SK-N-SH (cell line): ENCODE measurements around the gene C1orf52. TPM values are rescaled to one million over a fixed set of nuclear protein-coding genes. Genes with fewer than 3 reads are reported as not detected.

Experiments
- CTCF ChIA-PET: fragments of 300-600, 350-600 bp; formaldehyde crosslinking; extraction: SDS; loops from one replicate; lab custom pipeline; 2021; lab: Yijun Ruan, JAX
- POLR2A ChIA-PET: fragments of 350-600 bp; sonication (Branson Sonifier 250); formaldehyde crosslinking; extraction: SDS; loops from one replicate; lab custom pipeline; 2020; ENCODE audit warnings: antibody characterized with exemption, inconsistent platforms; lab: Yijun Ruan, JAX
- DNase-seq: peaks from one replicate; pipeline ENCODE4 v3.0.0; 2012
- H2AFZ ChIP-seq: fragments of 200-600 bp; sonication (generic); 2 replicates; pipeline ENCODE4 v1.8.1; 2016; ENCODE audit warnings: antibody characterized with exemption, mild to moderate bottlenecking, low read depth
- H3F3A ChIP-seq: fragments of 200-600 bp; sonication (generic); replicated peaks from 2 replicates; pipeline ENCODE3; 2016; ENCODE audit warnings: antibody characterized with exemption, mild to moderate bottlenecking; ENCODE audit not compliant: insufficient read depth
- H3K27ac ChIP-seq, 2 experiments: fragments of 200-500 bp in 1 of 2; fragments of 200-600 bp in 1 of 2; sonication (Bioruptor generic) in 1 of 2; sonication (generic), shearing (Covaris generic) in 1 of 2; 2 replicates each; pipeline versions ENCODE4 v1.5.1 to v1.6.1; 2014 to 2016; ENCODE audit warnings: low read depth in 2 of 2, inconsistent platforms in 1 of 2, low read length in 1 of 2, mild to moderate bottlenecking in 1 of 2, mixed read lengths in 1 of 2
- H3K27me3 ChIP-seq: fragments of 200-600 bp; sonication (generic), shearing (Covaris generic); 2 replicates; pipeline ENCODE4 v1.6.1; 2016; ENCODE audit warnings: mixed run types; ENCODE audit not compliant: insufficient read depth
- H3K36me3 ChIP-seq, 2 experiments: fragments of 200-500 bp in 1 of 2; fragments of 200-600 bp in 1 of 2; sonication (Bioruptor generic) in 1 of 2; sonication (generic) in 1 of 2; replicated peaks in 1 of 2; 2 replicates each; pipeline versions ENCODE3 to v1.5.1; 2014 to 2016; ENCODE audit warnings: low read length in 1 of 2, mild to moderate bottlenecking in 1 of 2; ENCODE audit not compliant: insufficient read depth in 2 of 2, control insufficient read depth in 1 of 2
- H3K4me1 ChIP-seq, 2 experiments: fragments of 200-500 bp in 1 of 2; fragments of 200-600 bp in 1 of 2; sonication (Bioruptor generic) in 1 of 2; sonication (generic), shearing (Covaris generic) in 1 of 2; 2 replicates each; pipeline versions ENCODE4 v1.5.1 to v1.6.1; 2014 to 2016; ENCODE audit warnings: low read depth in 1 of 2, low read length in 1 of 2, mixed run types in 1 of 2; ENCODE audit not compliant: insufficient read depth in 2 of 2, control insufficient read depth in 1 of 2
- H3K4me2 ChIP-seq: fragments of 200-600 bp; sonication (generic), shearing (Covaris generic); 2 replicates; pipeline ENCODE4 v1.6.1; 2017; ENCODE audit warnings: mixed run types
- H3K4me3 ChIP-seq, 2 experiments: fragments of 200-500 bp in 1 of 2; fragments of 200-600 bp in 1 of 2; sonication (Bioruptor generic) in 1 of 2; sonication (generic), shearing (Covaris generic) in 1 of 2; 2 replicates each; pipeline versions ENCODE4 v1.5.1 to v1.8.1; 2014 to 2016; ENCODE audit warnings: low read depth in 2 of 2, inconsistent platforms in 1 of 2, low read length in 1 of 2, mild to moderate bottlenecking in 1 of 2, mixed read lengths in 1 of 2, moderate library complexity in 1 of 2
- H3K79me2 ChIP-seq: fragments of 200-600 bp; sonication (generic); 2 replicates; pipeline ENCODE4 v1.8.1; 2017; ENCODE audit warnings: mild to moderate bottlenecking; ENCODE audit not compliant: insufficient read depth
- H3K9ac ChIP-seq: fragments of 200-600 bp; sonication (generic); 2 replicates; pipeline ENCODE4 v1.6.1; 2017; ENCODE audit warnings: mixed run types
- H3K9me2 ChIP-seq: fragments of 200-600 bp; sonication (generic); 2 replicates; pipeline ENCODE4 v1.6.1; 2017; ENCODE audit warnings: mixed run types
- H3K9me3 ChIP-seq: fragments of 200-600 bp; sonication (generic); 2 replicates; pipeline ENCODE4 v1.6.1; 2017; ENCODE audit warnings: mixed run types, mild to moderate bottlenecking, moderate library complexity
- H4K20me1 ChIP-seq: fragments of 200-600 bp; sonication (generic); 2 replicates; pipeline ENCODE4 v1.6.1; 2017; ENCODE audit warnings: mild to moderate bottlenecking, mixed run types; ENCODE audit not compliant: insufficient read depth
- FOSL2 ChIP-seq: IDR thresholded peaks from 2 replicates; pipeline ENCODE4 v1.4.0; 2012; ENCODE audit warnings: low read depth, mild to moderate bottlenecking, moderate library complexity, borderline replicate concordance
- FOXJ3 ChIP-seq: sonication (generic); formaldehyde crosslinking; IDR thresholded peaks from 2 replicates; pipeline ENCODE4 v1.5.1; 2020; ENCODE audit warnings: mild to moderate bottlenecking, missing genetic modification reagents
- FOXM1 ChIP-seq: IDR thresholded peaks from 2 replicates; pipeline ENCODE4 v1.4.0; 2012; ENCODE audit warnings: low read depth, mild to moderate bottlenecking
- GABPA ChIP-seq: IDR thresholded peaks from 2 replicates; pipeline ENCODE4 v1.4.0; 2012; ENCODE audit warnings: low read depth, mild to moderate bottlenecking
- MEF2A ChIP-seq: IDR thresholded peaks from 2 replicates; pipeline ENCODE4 v1.4.0; 2012; ENCODE audit warnings: low read depth, borderline replicate concordance
- MXI1 ChIP-seq: IDR thresholded peaks from 2 replicates; pipeline ENCODE4 v1.6.1; 2012; ENCODE audit warnings: mild to moderate bottlenecking, low read depth, low read length, improper control_type of control experiment
- NFIC ChIP-seq: IDR thresholded peaks from 2 replicates; pipeline ENCODE4 v1.4.0; 2012; ENCODE audit warnings: borderline replicate concordance
- POLR2AphosphoS5 ChIP-seq: IDR thresholded peaks from 2 replicates; pipeline ENCODE4 v1.6.1; 2012; ENCODE audit warnings: low read depth, low read length
- RAD21 ChIP-seq: IDR thresholded peaks from 2 replicates; pipeline ENCODE4 v1.6.1; 2012; ENCODE audit warnings: mild to moderate bottlenecking, low read length
- RFX5 ChIP-seq: IDR thresholded peaks from 2 replicates; pipeline ENCODE4 v1.6.1; 2012; ENCODE audit warnings: mild to moderate bottlenecking, improper control_type of control experiment, low read length
- RXRA ChIP-seq: IDR thresholded peaks from 2 replicates; pipeline ENCODE4 v1.4.0; 2012; ENCODE audit warnings: low read depth, mild to moderate bottlenecking, borderline replicate concordance
- TAF1 ChIP-seq: IDR thresholded peaks from 2 replicates; pipeline ENCODE4 v1.6.1; 2012; ENCODE audit warnings: low read depth, mild to moderate bottlenecking, low read length, moderate library complexity, borderline replicate concordance
- USF2 ChIP-seq: fragments of 150-350 bp; IDR thresholded peaks from 2 replicates; pipeline ENCODE4 v1.6.1; 2017; ENCODE audit warnings: antibody characterized with exemption, low read length, low read depth, borderline replicate concordance
- YY1 ChIP-seq: IDR thresholded peaks from 2 replicates; pipeline ENCODE4 v1.4.0; 2012; ENCODE audit warnings: low read depth, mild to moderate bottlenecking
- whole genome bisulfite sequencing: methylation state at CpG from one replicate; pipeline ENCODE4 v1.1.6; 2017; ENCODE audit warnings: low lambda C conversion rate; 5-methylcytosine and 5-hydroxymethylcytosine counted together
- polyA plus RNA-seq, 3 experiments: library from polyadenylated mRNA; depleted of rRNA; stranded (reverse); fragments of >200 nt; gene quantifications; 2 replicates each; pipeline ENCODE4 v1.2.3, GENCODE V29; 2012
- TF ChIP-seq, protein P1 (sequence below): IDR thresholded peaks from 2 replicates; pipeline ENCODE4 v1.6.1; 2012; ENCODE audit warnings: mild to moderate bottlenecking, low read depth, low read length, moderate library complexity
- TF ChIP-seq, protein P2 (sequence below): IDR thresholded peaks from 2 replicates; pipeline ENCODE4 v1.4.0; 2012; ENCODE audit warnings: low read depth
- TF ChIP-seq, protein P3 (sequence below): IDR thresholded peaks from 2 replicates; pipeline ENCODE4 v1.4.0; 2012; ENCODE audit warnings: low read depth, borderline replicate concordance
- TF ChIP-seq, protein P4 (sequence below): fragments of 200-600 bp; sonication (generic); IDR thresholded peaks from 2 replicates; pipeline ENCODE4 v1.6.1; 2017; ENCODE audit warnings: antibody characterized with exemption, mild to moderate bottlenecking, moderate library complexity

Gene C1orf52
- polyA plus RNA-seq, 1 of the 3 experiments (the other 2 are of a cell fraction) = 23.4 TPM

- TF ChIP-seq, protein P1, sequence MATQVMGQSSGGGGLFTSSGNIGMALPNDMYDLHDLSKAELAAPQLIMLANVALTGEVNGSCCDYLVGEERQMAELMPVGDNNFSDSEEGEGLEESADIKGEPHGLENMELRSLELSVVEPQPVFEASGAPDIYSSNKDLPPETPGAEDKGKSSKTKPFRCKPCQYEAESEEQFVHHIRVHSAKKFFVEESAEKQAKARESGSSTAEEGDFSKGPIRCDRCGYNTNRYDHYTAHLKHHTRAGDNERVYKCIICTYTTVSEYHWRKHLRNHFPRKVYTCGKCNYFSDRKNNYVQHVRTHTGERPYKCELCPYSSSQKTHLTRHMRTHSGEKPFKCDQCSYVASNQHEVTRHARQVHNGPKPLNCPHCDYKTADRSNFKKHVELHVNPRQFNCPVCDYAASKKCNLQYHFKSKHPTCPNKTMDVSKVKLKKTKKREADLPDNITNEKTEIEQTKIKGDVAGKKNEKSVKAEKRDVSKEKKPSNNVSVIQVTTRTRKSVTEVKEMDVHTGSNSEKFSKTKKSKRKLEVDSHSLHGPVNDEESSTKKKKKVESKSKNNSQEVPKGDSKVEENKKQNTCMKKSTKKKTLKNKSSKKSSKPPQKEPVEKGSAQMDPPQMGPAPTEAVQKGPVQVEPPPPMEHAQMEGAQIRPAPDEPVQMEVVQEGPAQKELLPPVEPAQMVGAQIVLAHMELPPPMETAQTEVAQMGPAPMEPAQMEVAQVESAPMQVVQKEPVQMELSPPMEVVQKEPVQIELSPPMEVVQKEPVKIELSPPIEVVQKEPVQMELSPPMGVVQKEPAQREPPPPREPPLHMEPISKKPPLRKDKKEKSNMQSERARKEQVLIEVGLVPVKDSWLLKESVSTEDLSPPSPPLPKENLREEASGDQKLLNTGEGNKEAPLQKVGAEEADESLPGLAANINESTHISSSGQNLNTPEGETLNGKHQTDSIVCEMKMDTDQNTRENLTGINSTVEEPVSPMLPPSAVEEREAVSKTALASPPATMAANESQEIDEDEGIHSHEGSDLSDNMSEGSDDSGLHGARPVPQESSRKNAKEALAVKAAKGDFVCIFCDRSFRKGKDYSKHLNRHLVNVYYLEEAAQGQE = no peak
- TF ChIP-seq FOXJ3 (CRISPR knock-in tag) (no peak), RAD21 (no peak), MEF2A (no peak), TAF1 (peak; percentile 14; the same call in 1 of the 2 replicates), GABPA (peak; percentile 56), FOSL2 (peak; percentile 97), RXRA (peak; percentile 78; the same call in 1 of the 2 replicates), FOXM1 (no peak)
- TF ChIP-seq, protein P2, sequence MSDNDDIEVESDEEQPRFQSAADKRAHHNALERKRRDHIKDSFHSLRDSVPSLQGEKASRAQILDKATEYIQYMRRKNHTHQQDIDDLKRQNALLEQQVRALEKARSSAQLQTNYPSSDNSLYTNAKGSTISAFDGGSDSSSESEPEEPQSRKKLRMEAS = peak; percentile 82
These were observed 19.4 kb upstream of the C1orf52 start (continued) for GRCh38 chr1:85278853-85279314.

GRCh38 chr1:85277802-85278201 is 18.3 kb upstream of the C1orf52 start:
- peaks cover 32% of the 10 kb centered on the region for H3F3A ChIP-seq
- H3K9ac ChIP-seq = no peak overlapping the region
- no peaks in the 10 kb centered on the region for H3K9me3 ChIP-seq
- H2AFZ ChIP-seq = no peak overlapping the region
- peaks cover 22% of the 10 kb centered on the region for H4K20me1 ChIP-seq
- peaks cover 22 to 28% of the 10 kb centered on the region in 2 experiments for H3K4me1 ChIP-seq
- 96% methylated on average over 4 of the region's 4 CpGs for WGBS
- POLR2A ChIA-PET = no interaction called here
- H3K79me2 ChIP-seq = peaks cover 35% of the 10 kb centered on the region
- H3K27me3 ChIP-seq = no peaks in the 10 kb centered on the region
- no peak overlapping the region for H3K4me2 ChIP-seq
- H3K4me3 ChIP-seq = no peak overlapping the region
- no peaks in the 10 kb centered on the region for H3K9me2 ChIP-seq
- peak overlapping the region in 1 of 2 experiments; percentile 91; a peak in 2 of 4 replicates for H3K27ac ChIP-seq
- DNase-seq = no peak
- H3K36me3 ChIP-seq = peaks cover 0 to 10% of the 10 kb centered on the region in 2 experiments
- CTCF ChIA-PET = interaction anchor here (0.8 to 2.9 kb wide), 3 partner anchors 20 to 333 kb away, joined by 3 to 14 read pairs (median 5); no protein-coding TSS in a partner anchor
- TF ChIP-seq MXI1 = no peak
- no peak for TF ChIP-seq RFX5
- TF ChIP-seq NFIC = no peak
- TF ChIP-seq, protein P3, sequence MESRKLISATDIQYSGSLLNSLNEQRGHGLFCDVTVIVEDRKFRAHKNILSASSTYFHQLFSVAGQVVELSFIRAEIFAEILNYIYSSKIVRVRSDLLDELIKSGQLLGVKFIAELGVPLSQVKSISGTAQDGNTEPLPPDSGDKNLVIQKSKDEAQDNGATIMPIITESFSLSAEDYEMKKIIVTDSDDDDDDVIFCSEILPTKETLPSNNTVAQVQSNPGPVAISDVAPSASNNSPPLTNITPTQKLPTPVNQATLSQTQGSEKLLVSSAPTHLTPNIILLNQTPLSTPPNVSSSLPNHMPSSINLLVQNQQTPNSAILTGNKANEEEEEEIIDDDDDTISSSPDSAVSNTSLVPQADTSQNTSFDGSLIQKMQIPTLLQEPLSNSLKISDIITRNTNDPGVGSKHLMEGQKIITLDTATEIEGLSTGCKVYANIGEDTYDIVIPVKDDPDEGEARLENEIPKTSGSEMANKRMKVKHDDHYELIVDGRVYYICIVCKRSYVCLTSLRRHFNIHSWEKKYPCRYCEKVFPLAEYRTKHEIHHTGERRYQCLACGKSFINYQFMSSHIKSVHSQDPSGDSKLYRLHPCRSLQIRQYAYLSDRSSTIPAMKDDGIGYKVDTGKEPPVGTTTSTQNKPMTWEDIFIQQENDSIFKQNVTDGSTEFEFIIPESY = no peak
- no peak for TF ChIP-seq POLR2AphosphoS5
- TF ChIP-seq, protein P4, sequence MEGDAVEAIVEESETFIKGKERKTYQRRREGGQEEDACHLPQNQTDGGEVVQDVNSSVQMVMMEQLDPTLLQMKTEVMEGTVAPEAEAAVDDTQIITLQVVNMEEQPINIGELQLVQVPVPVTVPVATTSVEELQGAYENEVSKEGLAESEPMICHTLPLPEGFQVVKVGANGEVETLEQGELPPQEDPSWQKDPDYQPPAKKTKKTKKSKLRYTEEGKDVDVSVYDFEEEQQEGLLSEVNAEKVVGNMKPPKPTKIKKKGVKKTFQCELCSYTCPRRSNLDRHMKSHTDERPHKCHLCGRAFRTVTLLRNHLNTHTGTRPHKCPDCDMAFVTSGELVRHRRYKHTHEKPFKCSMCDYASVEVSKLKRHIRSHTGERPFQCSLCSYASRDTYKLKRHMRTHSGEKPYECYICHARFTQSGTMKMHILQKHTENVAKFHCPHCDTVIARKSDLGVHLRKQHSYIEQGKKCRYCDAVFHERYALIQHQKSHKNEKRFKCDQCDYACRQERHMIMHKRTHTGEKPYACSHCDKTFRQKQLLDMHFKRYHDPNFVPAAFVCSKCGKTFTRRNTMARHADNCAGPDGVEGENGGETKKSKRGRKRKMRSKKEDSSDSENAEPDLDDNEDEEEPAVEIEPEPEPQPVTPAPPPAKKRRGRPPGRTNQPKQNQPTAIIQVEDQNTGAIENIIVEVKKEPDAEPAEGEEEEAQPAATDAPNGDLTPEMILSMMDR = no peak
- TF ChIP-seq, protein P2 = no peak
- no peak for TF ChIP-seq USF2
- TF ChIP-seq, protein P1 = no peak
- TF ChIP-seq YY1 = no peak
